Diencephalon (tissue), 1 donor: ENCODE measurements around the gene KCNJ12. TPM values are rescaled to one million over a fixed set of nuclear protein-coding genes. Genes with fewer than 3 reads are reported as not detected.

Experiments used
- total RNA-seq: library from RNA; depleted of rRNA; stranded (reverse); fragments of >200 nt; gene quantifications from one replicate; pipeline ENCODE4 v1.2.3, GENCODE V29; 2014

The KCNJ12 gene
- total RNA-seq, result 6.0 TPM

DNA sequence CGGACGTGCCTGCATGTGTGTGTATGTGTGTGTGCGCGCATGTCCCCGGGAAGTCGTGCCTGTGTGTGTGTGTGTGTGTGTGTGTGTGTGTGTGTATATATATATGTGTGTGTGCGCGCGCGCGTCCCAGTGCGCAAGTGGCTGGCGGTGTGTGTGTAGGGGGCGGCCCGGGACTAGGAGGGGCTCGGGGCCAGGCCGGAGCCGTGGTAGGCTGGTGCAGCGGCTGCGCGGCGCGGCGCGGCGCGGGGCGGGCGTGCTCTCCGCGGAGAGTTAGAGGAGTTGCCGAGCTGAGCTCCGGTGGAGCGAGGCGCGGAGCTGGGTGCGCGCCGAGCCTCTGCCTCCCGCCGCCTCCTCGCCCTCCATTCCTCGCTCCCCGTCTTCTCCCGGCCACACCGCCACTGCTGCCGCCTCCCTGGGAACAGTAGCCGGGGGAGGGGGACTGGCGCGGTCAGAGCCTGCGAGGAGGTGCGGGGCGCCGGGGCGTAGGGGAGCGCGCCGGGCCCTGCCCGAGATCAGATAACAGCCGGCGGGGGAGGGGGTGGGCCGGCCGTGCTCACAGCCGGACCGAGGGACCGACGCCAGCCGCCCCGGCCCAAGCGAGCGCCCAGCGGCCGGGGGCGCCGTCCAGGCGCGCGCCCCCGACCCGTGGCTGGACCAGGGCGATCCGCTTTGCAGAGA lies at the start of gene KCNJ12:
Gene KCNJ12 (plus strand): TSS at position 277 of the 678 bp plus-strand sequence. CDS start 38,986 bp downstream, outside the sequence.

Other genes with a start within 250 kb of the KCNJ12 start
- 15.2 TPM for gene DHRS7B, start 249.4 kb upstream of the KCNJ12 start, total RNA-seq
- 12.9 TPM for gene TMEM11, start 162.2 kb upstream of the KCNJ12 start, total RNA-seq
- gene NATD1, start 122.9 kb upstream of the KCNJ12 start, total RNA-seq, result 1.6 TPM
- 5.1 TPM for gene MAP2K3, start 91.6 kb upstream of the KCNJ12 start, total RNA-seq